Left lung (tissue), 10 donors: ENCODE results near the gene LDLRAD3. TPM values are rescaled to one million over a fixed set of nuclear protein-coding genes. Genes with fewer than 3 reads are reported as not detected.
"Not testable (repeated sequence)": the region's sequence is repeated elsewhere in the genome, so short reads cannot be mapped to it uniquely, and the experiment has no call there.

ENCODE experiments used
- ATAC-seq: fragments of 200-7000 bp; cut with Tn5 transposase; one replicate; pipeline ENCODE4 v1.9.1; 2020; ENCODE audit warnings: moderate library complexity
- DNase-seq, 4 donors: peaks; one replicate each; pipeline ENCODE4 v3.0.0-alpha.2; 2013 to 2020
- H3K27ac ChIP-seq, 2 donors: fragments of 200-600 bp; sonication (generic) in 1 of 2; one replicate each; pipeline versions ENCODE4 v1.5.0 to v1.8.0; 2020 to 2021
- H3K27me3 ChIP-seq, 2 donors: fragments of 200-600 bp; sonication (generic) in 1 of 2; one replicate each; pipeline versions ENCODE4 v1.5.0 to v1.8.0; 2020 to 2021
- H3K36me3 ChIP-seq, 2 donors: fragments of 200-600 bp; sonication (generic) in 1 of 2; one replicate each; pipeline versions ENCODE4 v1.5.0 to v1.8.0; 2020 to 2021
- H3K4me1 ChIP-seq, 2 donors: fragments of 200-600 bp; one replicate each; pipeline ENCODE4 v1.8.0; 2021
- H3K4me3 ChIP-seq, 2 donors: fragments of 200-600 bp; sonication (generic) in 1 of 2; one replicate each; pipeline versions ENCODE4 v1.5.0 to v1.8.0; 2020 to 2021; ENCODE audit warnings: mild to moderate bottlenecking in 1 of 2
- H3K9me3 ChIP-seq, 2 donors: fragments of 200-600 bp; sonication (generic) in 1 of 2; one replicate each; pipeline versions ENCODE4 v1.5.0 to v1.8.0; 2020 to 2021
- intact Hi-C, 2 donors: fragments of 100-400 bp; cut with DNase I; formaldehyde crosslinking; loops; one replicate each; pipeline versions ENCODE4 v1.11.2 to v1.14.2; 2022
- polyA plus RNA-seq, 6 donors: library from polyadenylated mRNA; unstranded; fragments of 120-200 nt; gene quantifications; one replicate each; pipeline ENCODE4 v1.2.1, GENCODE V29; 2013; ENCODE audit not compliant: insufficient read length in 6 of 6
- total RNA-seq, 2 donors: library from RNA; stranded (reverse); fragmentation: NEBNext Ultra II Directional; extraction: Animal tissue kit (Norgen Biotek cat#: 25700); gene quantifications; one replicate each; pipeline ENCODE4 v1.2.1, GENCODE V29; 2021
- TF ChIP-seq, protein P1 (sequence below), 2 donors: fragments of 200-600 bp; sonication (generic) in 1 of 2; IDR thresholded peaks; one replicate each; pipeline versions ENCODE4 v1.5.0 to v1.8.0; 2021; ENCODE audit warnings: antibody characterized with exemption in 2 of 2
- donor health status: DM: no; HTN: yes; CAD: no.
- donor health status: DM: no; HTN: no; CAD: no.

LDLRAD3 gene
- total and polyA plus RNA-seq, 8 donors = 7.1 to 18.2 (median 16.8) TPM

GRCh38 chr11:36186340-36187175 is 242.7 kb downstream of the LDLRAD3 start:
- intact Hi-C loops = no loop called here
- no peaks in the 10 kb centered on the region for H3K36me3 ChIP-seq
- ATAC-seq = no peak
- no peaks in the 10 kb centered on the region for H3K4me1 ChIP-seq
- no peaks in the 10 kb centered on the region for H3K9me3 ChIP-seq
- H3K4me3 ChIP-seq = no peak overlapping the region
- DNase-seq = no peak
- H3K27ac ChIP-seq = no peak overlapping the region
- H3K27me3 ChIP-seq = no peaks in the 10 kb centered on the region
- TF ChIP-seq, protein P1, sequence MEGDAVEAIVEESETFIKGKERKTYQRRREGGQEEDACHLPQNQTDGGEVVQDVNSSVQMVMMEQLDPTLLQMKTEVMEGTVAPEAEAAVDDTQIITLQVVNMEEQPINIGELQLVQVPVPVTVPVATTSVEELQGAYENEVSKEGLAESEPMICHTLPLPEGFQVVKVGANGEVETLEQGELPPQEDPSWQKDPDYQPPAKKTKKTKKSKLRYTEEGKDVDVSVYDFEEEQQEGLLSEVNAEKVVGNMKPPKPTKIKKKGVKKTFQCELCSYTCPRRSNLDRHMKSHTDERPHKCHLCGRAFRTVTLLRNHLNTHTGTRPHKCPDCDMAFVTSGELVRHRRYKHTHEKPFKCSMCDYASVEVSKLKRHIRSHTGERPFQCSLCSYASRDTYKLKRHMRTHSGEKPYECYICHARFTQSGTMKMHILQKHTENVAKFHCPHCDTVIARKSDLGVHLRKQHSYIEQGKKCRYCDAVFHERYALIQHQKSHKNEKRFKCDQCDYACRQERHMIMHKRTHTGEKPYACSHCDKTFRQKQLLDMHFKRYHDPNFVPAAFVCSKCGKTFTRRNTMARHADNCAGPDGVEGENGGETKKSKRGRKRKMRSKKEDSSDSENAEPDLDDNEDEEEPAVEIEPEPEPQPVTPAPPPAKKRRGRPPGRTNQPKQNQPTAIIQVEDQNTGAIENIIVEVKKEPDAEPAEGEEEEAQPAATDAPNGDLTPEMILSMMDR (IDR thresholded peaks at IDR 0.05) = no peak

DNA sequence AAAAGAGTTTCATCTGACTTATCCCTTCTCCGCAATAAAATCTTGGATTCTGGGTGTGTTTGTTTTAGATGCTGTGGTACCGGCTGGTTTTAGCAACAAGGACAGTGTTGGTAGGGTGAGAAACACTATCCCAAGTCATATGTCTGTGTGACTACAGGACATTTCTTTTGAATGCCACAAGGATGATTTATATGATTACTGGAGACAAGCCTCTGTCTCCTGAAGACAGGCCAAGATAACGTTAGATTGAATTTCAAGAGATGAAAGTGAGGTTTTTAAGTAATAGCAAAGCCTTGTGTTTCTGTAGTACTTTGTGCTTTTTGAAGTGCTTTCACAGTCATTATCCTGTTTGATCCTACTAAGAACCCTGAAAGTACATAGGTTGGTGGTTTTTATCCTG is 243.8 kb downstream of the LDLRAD3 start:
- intact Hi-C loops = no loop called here
- H3K27me3 ChIP-seq = no peaks in the 10 kb centered on the region
- TF ChIP-seq, protein P1 (IDR thresholded peaks at IDR 0.05) = no peak
- ATAC-seq (no peak), DNase-seq (no peak)
- H3K9me3 ChIP-seq = no peaks in the 10 kb centered on the region
- H3K36me3 ChIP-seq = no peaks in the 10 kb centered on the region
- no peak overlapping the region for H3K27ac ChIP-seq
- H3K4me3 ChIP-seq = no peak overlapping the region
- H3K4me1 ChIP-seq = no peaks in the 10 kb centered on the region

- H3K27ac ChIP-seq, H3K27me3 ChIP-seq, H3K4me3 ChIP-seq, ATAC-seq, intact Hi-C loops, DNase-seq, H3K9me3 ChIP-seq, H3K36me3 ChIP-seq, H3K4me1 ChIP-seq: not testable (repeated sequence)
These were observed 245.9 kb downstream of the LDLRAD3 start for GRCh38 chr11:36189735-36190134.

GRCh38 chr11:36191941-36192340 is 248.1 kb downstream of the LDLRAD3 start:
- TF ChIP-seq, protein P1 (IDR thresholded peaks at IDR 0.05) = no peak
- H3K9me3 ChIP-seq = no peaks in the 10 kb centered on the region
- intact Hi-C loops = no loop called here
- no peak for ATAC-seq
- no peak for DNase-seq
- H3K27ac ChIP-seq = no peak overlapping the region
- H3K4me3 ChIP-seq = no peak overlapping the region
- H3K4me1 ChIP-seq = peaks cover 0 to 4% of the 10 kb centered on the region in 2 donors
- no peaks in the 10 kb centered on the region for H3K36me3 ChIP-seq
- no peaks in the 10 kb centered on the region for H3K27me3 ChIP-seq

DNA sequence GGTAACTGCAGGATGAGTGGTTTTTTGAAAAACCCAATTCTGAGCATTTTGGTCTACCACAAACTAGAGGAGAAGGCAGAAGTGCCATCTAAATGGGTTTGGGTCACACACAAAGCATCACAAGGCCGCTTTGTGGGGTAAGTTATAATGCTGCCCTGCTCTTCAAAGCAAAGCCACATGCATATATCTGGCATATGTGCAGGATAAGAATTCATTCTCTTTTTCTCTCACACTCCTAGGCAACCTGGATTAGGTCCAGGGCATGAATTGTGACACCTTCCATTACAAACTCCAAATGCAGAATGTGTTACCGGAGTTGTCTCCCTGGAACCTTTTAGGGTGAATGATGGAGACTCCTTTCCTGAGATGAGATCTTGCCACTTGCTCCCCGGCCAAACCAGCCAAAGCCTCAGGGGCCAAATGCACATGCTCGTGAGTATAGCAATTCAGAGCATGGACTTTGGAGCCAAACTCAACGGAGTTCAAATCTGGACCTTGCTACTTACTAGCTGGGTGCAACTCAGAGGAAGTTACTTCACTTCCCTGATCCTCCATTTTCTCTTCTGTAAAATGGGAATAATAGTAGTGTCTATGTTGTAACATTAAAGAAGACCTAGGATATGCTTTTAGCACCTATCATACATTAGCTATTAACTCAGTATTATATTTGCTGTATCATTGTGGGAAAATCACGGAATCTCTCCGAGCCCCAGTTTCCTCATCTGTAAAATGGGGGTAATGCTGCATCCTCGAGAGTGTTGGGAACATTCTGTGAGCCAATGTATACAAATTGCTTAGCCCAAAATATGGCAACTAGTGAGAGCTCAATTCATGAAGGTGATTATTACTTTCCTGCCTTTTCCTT is 248.8 kb downstream of the LDLRAD3 start:
- no peak for DNase-seq
- no peak for ATAC-seq
- H3K27ac ChIP-seq = no peak overlapping the region
- H3K27me3 ChIP-seq = no peaks in the 10 kb centered on the region
- H3K9me3 ChIP-seq = no peaks in the 10 kb centered on the region
- TF ChIP-seq, protein P1 (IDR thresholded peaks at IDR 0.05) = no peak
- no peaks in the 10 kb centered on the region for H3K36me3 ChIP-seq
- intact Hi-C loops = no loop called here
- no peak overlapping the region for H3K4me3 ChIP-seq
- H3K4me1 ChIP-seq = peaks cover 0 to 4% of the 10 kb centered on the region in 2 donors
